BJ (cell line): ENCODE results near the gene LATS1. TPM values are rescaled to one million over a fixed set of nuclear protein-coding genes. Genes with fewer than 3 reads are reported as not detected.
A peak's percentile ranks its signal among the peaks of the same experiment; 100 is the strongest.

Source experiments
- CTCF ChIA-PET: fragments of 350-600 bp; formaldehyde crosslinking; extraction: SDS; loops from one replicate; lab custom pipeline; 2021; ENCODE audit warnings: antibody characterized with exemption, inconsistent platforms; lab: Yijun Ruan, JAX
- POLR2A ChIA-PET: fragments of 300-600 bp; sonication (Branson Sonifier 250); formaldehyde crosslinking; extraction: SDS; loops from one replicate; lab custom pipeline; 2021; ENCODE audit warnings: antibody characterized with exemption; lab: Charles Lee
- DNase-seq: peaks from one replicate; pipeline ENCODE4 v3.0.0-alpha.2; 2011; ENCODE audit warnings: low read depth
- H3K27me3 ChIP-seq: 2 replicates; pipeline ENCODE4 v1.6.0; 2011; ENCODE audit warnings: low read length; ENCODE audit not compliant: control insufficient read depth, insufficient read depth
- H3K36me3 ChIP-seq: 2 replicates; pipeline ENCODE4 v1.5.1; 2011; ENCODE audit warnings: low read length; ENCODE audit not compliant: control insufficient read depth, insufficient read depth
- H3K4me3 ChIP-seq: 2 replicates; pipeline ENCODE4 v1.5.1; 2011; ENCODE audit warnings: low read depth, mild to moderate bottlenecking, control low read depth, low read length
- CTCF ChIP-seq: IDR thresholded peaks from 2 replicates; pipeline ENCODE4 v1.5.1; 2011; ENCODE audit warnings: low read depth, mild to moderate bottlenecking, control low read depth, inconsistent platforms, low read length, moderate library complexity; ENCODE audit not compliant: insufficient read depth
- polyA plus RNA-seq: library from polyadenylated mRNA; depleted of rRNA; stranded (reverse); fragments of >200 nt; gene quantifications from 2 replicates; pipeline ENCODE4 v1.2.3, GENCODE V29; 2011

The LATS1 gene
- polyA plus RNA-seq, 1 experiment: 12.4 TPM

GRCh38 chr6:149723771-149724417 is 6.0 kb upstream of the LATS1 start:
- Histone ChIP-seq H3K4me3 (no peak overlapping the region), H3K36me3 (peaks cover 4% of the 10 kb centered on the region), H3K27me3 (no peaks in the 10 kb centered on the region)
- POLR2A ChIA-PET: no interaction called here
- CTCF ChIA-PET: interaction anchor here (0.7 to 2.3 kb wide), 9 partner anchors 9 to 202 kb away, joined by 3 to 6 read pairs (median 5); partner anchors contain the start of genes NUP43 and RAET1G
- peak; percentile 85 for TF ChIP-seq CTCF
- no peak for DNase-seq

- H3K27me3 ChIP-seq: no peaks in the 10 kb centered on the region
- CTCF ChIA-PET: interaction anchor here (0.7 to 2.3 kb wide), 8 partner anchors 9 to 202 kb away, joined by 3 to 6 read pairs (median 5); partner anchors contain the start of genes NUP43 and RAET1G
- H3K36me3 ChIP-seq: peaks cover 1% of the 10 kb centered on the region
- DNase-seq: no peak
- POLR2A ChIA-PET: no interaction called here
- no peak for TF ChIP-seq CTCF
- no peak overlapping the region for H3K4me3 ChIP-seq
Measured at GRCh38 chr6:149723262-149723661, 5.4 kb upstream of the LATS1 start.

GRCh38 chr6:149719531-149719930 is 1.6 kb upstream of the LATS1 start:
- Histone ChIP-seq H3K4me3 (no peak overlapping the region), H3K36me3 (peaks cover 1% of the 10 kb centered on the region), H3K27me3 (no peaks in the 10 kb centered on the region)
- no peak for TF ChIP-seq CTCF
- ChIA-PET POLR2A (no interaction called here), CTCF (no interaction called here)
- DNase-seq: no peak

- Histone ChIP-seq H3K4me3 (peak overlapping the region; percentile 99), H3K27me3 (no peaks in the 10 kb centered on the region), H3K36me3 (no peaks in the 10 kb centered on the region)
- TF ChIP-seq CTCF: no peak
- no peak for DNase-seq
- ChIA-PET CTCF (interaction anchor here (1.0 kb wide), 2 partner anchors 12 to 58 kb away, joined by 3 read pairs; no protein-coding TSS in a partner anchor), POLR2A (no interaction called here)
Measured at GRCh38 chr6:149717255-149717587, 680 bp downstream of the LATS1 start.

- H3K36me3 ChIP-seq: no peaks in the 10 kb centered on the region
- H3K4me3 ChIP-seq: peak overlapping the region; percentile 99
- POLR2A ChIA-PET: no interaction called here
- CTCF ChIA-PET: interaction anchor here (1.0 kb wide), 1 partner anchor 11 kb away, joined by 3 read pairs; no protein-coding TSS in a partner anchor
- DNase-seq: no peak
- no peak for TF ChIP-seq CTCF
- H3K27me3 ChIP-seq: no peaks in the 10 kb centered on the region
Measured at GRCh38 chr6:149716181-149716963, 1.5 kb downstream of the LATS1 start.
